GM19328 (cell line): ENCODE measurements around the gene ITIH5.
A peak's percentile ranks its signal among the peaks of the same experiment; 100 is the strongest.
"Not testable (repeated sequence)": the region's sequence is repeated elsewhere in the genome, so short reads cannot be mapped to it uniquely, and the experiment has no call there.

Experiments
- ATAC-seq: cut with Tn5 transposase; IDR thresholded peaks from one replicate; pipeline ENCODE4 v1.9.1; 2021; ENCODE audit warnings: mild to moderate bottlenecking, moderate library complexity; ENCODE audit not compliant: unreplicated experiment

The ITIH5 gene

DNA sequence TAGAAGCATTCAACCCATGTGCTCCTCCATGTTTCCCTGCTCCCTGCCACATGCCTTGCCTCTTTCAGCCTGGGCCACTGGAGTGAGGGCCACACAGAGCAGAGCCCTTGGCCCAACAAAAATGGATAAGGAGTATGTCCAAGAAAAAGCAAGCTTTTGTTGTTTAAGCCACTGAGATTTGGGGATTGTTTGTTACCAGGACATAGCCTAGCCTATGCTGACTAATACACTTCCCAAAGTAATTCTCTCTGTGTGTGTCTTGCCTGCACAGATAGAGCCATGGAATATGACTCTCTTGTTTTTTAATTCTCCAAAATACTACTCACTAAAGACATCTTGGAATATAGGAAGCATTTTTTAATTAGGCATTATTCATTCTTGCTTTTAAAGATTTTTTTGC, 22.8 kb upstream of the ITIH5 start:
- no peak for ATAC-seq

DNA sequence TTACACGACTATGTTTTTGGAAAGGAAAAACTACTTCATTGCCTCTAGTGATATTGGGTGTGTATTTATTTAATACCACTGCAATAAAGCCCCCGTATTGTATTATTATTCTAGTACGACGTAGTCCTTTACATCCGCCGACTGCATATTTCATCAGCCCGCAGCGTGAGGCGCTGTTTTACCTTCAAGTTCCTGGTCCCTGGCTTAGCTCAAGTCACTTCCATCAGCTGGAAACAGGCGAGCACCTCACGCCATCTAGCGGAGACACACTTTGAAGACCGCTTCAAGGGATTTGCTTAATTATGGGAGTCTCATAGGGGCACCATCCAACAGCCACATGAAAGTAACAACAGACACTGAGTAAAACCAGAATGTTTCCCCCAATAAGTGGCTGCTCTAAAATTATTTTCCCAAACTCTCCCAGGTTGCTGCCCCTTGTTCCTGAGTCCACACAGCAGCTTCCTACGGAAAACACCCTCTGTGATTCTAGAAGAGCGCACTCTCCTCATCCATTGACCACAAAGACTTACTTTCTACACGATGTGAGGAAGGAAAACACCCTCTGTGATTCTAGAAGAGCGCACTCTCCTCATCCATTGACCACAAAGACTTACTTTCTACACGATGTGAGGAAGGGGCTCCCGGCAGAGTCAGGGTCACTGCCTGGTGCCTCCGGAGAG, 20.6 kb upstream of the ITIH5 start:
- peak; percentile 95 for ATAC-seq

GRCh38 chr10:7686351-7687171, 19.8 kb upstream of the ITIH5 start:
- ATAC-seq, result no peak

- not testable (repeated sequence) for ATAC-seq
Observed at GRCh38 chr10:7680078-7680477, 13.3 kb upstream of the ITIH5 start.

GRCh38 chr10:7679256-7679655, 12.5 kb upstream of the ITIH5 start:
- ATAC-seq, result no peak

- no peak for ATAC-seq
Observed at GRCh38 chr10:7672341-7673134, 5.8 kb upstream of the ITIH5 start.

GRCh38 chr10:7670157-7670556, 3.4 kb upstream of the ITIH5 start:
- no peak for ATAC-seq

- ATAC-seq, result no peak
Observed at GRCh38 chr10:7667262-7668141, 736 bp upstream of the ITIH5 start.

- ATAC-seq, result no peak
Observed at GRCh38 chr10:7665767-7666166, 999 bp downstream of the ITIH5 start.

DNA sequence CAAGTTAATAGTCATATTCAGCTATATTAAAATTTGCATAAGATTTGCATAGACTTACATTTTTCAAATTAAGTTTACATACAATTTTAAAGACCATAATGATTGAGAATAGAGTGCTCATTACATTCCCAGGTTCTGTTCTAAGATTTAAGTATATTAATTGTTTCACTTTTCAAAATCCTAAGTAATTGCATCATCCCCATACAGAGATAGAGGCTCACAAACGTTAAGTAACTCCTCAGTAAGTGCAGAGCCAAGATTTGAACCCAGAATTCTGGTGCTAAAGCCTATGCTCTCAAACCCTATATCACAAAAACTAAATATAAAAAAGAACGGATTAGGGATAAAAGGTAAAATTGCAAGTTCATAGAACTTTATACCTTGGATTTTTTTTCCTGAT, 2.1 kb downstream of the ITIH5 start:
- no peak for ATAC-seq

DNA sequence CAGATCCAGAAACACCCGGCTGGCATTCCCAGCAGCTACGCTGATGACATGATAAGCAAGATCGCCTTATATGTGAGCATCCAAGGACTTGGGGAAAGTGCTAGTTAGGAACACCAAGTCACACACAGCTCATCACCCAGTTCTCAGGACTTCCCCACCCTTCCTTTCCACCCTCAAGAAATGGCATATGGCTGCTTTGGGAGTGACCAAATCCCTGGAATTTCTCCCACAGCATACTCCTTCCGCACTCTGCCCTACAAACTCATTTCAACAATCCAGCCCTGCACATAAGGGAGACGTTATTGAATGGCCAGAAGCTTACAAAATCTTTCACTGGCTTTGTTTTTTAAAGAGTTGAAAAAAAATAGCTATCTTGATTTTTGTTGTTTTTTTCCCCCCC, 4.2 kb downstream of the ITIH5 start:
- no peak for ATAC-seq

DNA sequence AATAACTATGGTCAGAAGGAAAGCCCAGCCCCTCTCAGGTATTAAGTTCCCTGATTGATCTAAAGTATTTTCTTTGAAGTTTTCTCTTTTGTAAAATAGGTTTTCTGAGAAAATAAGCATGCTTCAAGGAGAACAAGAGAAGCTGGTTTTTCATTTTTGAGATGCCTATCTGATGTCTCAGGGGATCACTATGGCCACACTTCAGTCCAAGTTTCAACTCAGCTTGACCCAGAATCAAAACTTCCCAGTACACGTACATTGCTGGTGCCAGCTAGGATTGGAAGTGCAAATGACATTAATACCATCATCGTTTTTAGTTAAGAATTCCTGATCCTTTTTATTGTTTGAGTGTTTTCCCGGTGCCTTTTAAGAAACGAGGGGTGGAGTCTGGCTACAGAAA, 7.2 kb downstream of the ITIH5 start:
- no peak for ATAC-seq

GRCh38 chr10:7657552-7657951, 9.2 kb downstream of the ITIH5 start:
- no peak for ATAC-seq

GRCh38 chr10:7657079-7657478, 9.7 kb downstream of the ITIH5 start:
- ATAC-seq, result not testable (repeated sequence)

GRCh38 chr10:7651853-7652470, 14.8 kb downstream of the ITIH5 start:
- ATAC-seq, result no peak

GRCh38 chr10:7649673-7650300, 17.0 kb downstream of the ITIH5 start:
- ATAC-seq, result no peak

DNA sequence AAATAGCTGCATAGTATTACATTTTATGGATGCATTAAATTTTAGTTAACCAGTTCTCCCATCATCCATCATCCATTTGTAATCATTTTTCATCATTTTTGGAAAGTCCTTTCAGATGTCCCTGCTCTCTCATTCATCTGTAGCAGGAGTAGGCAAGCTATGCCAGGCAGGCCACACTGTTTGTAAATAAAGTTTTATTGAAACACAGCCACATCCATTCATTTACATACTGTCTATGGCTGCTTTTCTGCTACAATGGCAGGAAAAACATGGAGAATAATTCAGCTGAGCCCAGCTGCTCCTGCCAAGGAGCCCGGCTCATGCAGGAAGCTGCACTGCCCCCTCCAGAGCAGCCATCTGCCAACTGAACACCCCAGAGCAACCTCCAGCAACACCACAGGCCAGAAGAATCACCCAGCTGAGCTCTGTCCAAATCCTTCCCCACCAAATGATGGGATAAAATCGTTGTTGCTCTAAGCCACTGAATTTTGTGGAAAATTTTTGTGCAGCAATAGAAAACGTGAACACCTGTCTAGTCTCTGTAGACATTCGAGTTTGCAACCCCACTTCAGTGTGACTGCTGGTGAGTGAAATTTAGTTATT, 19.6 kb downstream of the ITIH5 start:
- ATAC-seq, result no peak

- ATAC-seq, result no peak
Observed at GRCh38 chr10:7642491-7643011, 24.2 kb downstream of the ITIH5 start.
